Lung (tissue), 12 donors: ENCODE data around the gene AQP11. TPM values are rescaled to one million over a fixed set of nuclear protein-coding genes. Genes with fewer than 3 reads are reported as not detected.
A peak's percentile ranks its signal among the peaks of the same experiment; 100 is the strongest.
"Not testable (repeated sequence)": the region's sequence is repeated elsewhere in the genome, so short reads cannot be mapped to it uniquely, and the experiment has no call there.

Source experiments
- ATAC-seq: fragments of 200-7000 bp; cut with Tn5 transposase; one replicate; pipeline ENCODE4 v1.9.1; 2020; ENCODE audit warnings: moderate number of reproducible peaks; ENCODE audit not compliant: insufficient read depth, low FRiP score
- DNase-seq, 3 donors: peaks; one replicate each; pipeline ENCODE4 v3.0.0-alpha.2; 2013 to 2017
- H3K27ac ChIP-seq, 2 donors: one replicate each; pipeline ENCODE4 v1.5.1; 2013; ENCODE audit warnings: mild to moderate bottlenecking in 2 of 2, moderate library complexity in 2 of 2, control low read depth in 1 of 2, inconsistent platforms in 1 of 2, low read depth in 1 of 2, low read length in 1 of 2
- H3K27me3 ChIP-seq, 3 donors: one replicate each; pipeline ENCODE4 v1.5.1; 2013; ENCODE audit warnings: low read length in 2 of 3; ENCODE audit not compliant: control insufficient read depth in 3 of 3, insufficient read depth in 3 of 3
- H3K36me3 ChIP-seq, 4 donors: one replicate each; pipeline ENCODE4 v1.5.1; 2013; ENCODE audit warnings: low read length in 4 of 4, mild to moderate bottlenecking in 1 of 4, moderate library complexity in 1 of 4; ENCODE audit not compliant: control insufficient read depth in 4 of 4, insufficient read depth in 4 of 4
- H3K4me1 ChIP-seq, 5 donors: one replicate each; pipeline ENCODE4 v1.5.1; 2013; ENCODE audit warnings: low read length in 5 of 5, mild to moderate bottlenecking in 2 of 5, moderate library complexity in 1 of 5; ENCODE audit not compliant: control insufficient read depth in 5 of 5, insufficient read depth in 5 of 5
- H3K4me3 ChIP-seq: one replicate; pipeline ENCODE4 v1.5.1; 2013; ENCODE audit warnings: mild to moderate bottlenecking, control low read depth, moderate library complexity
- H3K9ac ChIP-seq, 2 donors: one replicate each; pipeline ENCODE4 v1.5.1; 2013; ENCODE audit warnings: low read length in 2 of 2, control low read depth in 1 of 2; ENCODE audit not compliant: insufficient read depth in 1 of 2
- H3K9me3 ChIP-seq, 4 donors: one replicate each; pipeline ENCODE4 v1.5.1; 2013; ENCODE audit warnings: low read length in 3 of 4, mild to moderate bottlenecking in 1 of 4, moderate library complexity in 1 of 4; ENCODE audit not compliant: control insufficient read depth in 4 of 4, insufficient read depth in 3 of 4
- CTCF ChIP-seq: IDR thresholded peaks from 2 replicates; pipeline ENCODE4 v1.5.1; 2012; ENCODE audit warnings: mild to moderate bottlenecking; ENCODE audit errors: control extremely low read depth, extremely low read depth
- WGBS, 2 donors: extraction: QIAGEN DNeasy Blood & Tissue Kit; methylation state at CpG; one replicate each; pipeline ENCODE4 v1.1.7; 2013; 5-methylcytosine and 5-hydroxymethylcytosine counted together
- polyA plus RNA-seq, 2 donors: library from polyadenylated mRNA; stranded (reverse); fragments of 200-250 nt; gene quantifications; one replicate each; pipeline ENCODE4 v1.2.1, GENCODE V29; 2013
- total RNA-seq, 2 donors: library from RNA; depleted of rRNA in 1 of 2; stranded (reverse); fragments of >200 nt in 1 of 2; gene quantifications; one replicate each; pipeline ENCODE4 v1.2.1, GENCODE V29; 2014 to 2021
- donor health status: control.
- donor health status: control.
- donor health status: Bipolar disorder and iron deficiency.
- donor health status: healthy.
- donor health status: DM: yes; HTN: yes; CAD: no.

The AQP11 gene
- total and polyA plus RNA-seq, 4 donors = 0.17 to 0.74 (median 0.40) TPM

- WGBS, 2 donors = 31 to 34% methylated on average over 9 of the region's 9 CpGs
- no peaks in the 10 kb centered on the region for H3K36me3 ChIP-seq
- no peaks in the 10 kb centered on the region for H3K4me1 ChIP-seq
- no peaks in the 10 kb centered on the region for H3K9me3 ChIP-seq
- TF ChIP-seq CTCF = peak; percentile 60
- no peak for ATAC-seq
- peak overlapping the region in 1 of 2 donors; percentile 23 for H3K9ac ChIP-seq
- H3K4me3 ChIP-seq = no peak overlapping the region
- H3K27ac ChIP-seq = no peak overlapping the region
- no peaks in the 10 kb centered on the region for H3K27me3 ChIP-seq
- DNase-seq = peak; percentile 45 to 87 (median 80)
Measured at GRCh38 chr11:77547863-77548551, 41.7 kb upstream of the AQP11 start.

- Histone ChIP-seq H3K9me3 (no peaks in the 10 kb centered on the region), H3K4me1 (no peaks in the 10 kb centered on the region), H3K4me3 (no peak overlapping the region), H3K27me3 (no peaks in the 10 kb centered on the region), H3K36me3 (no peaks in the 10 kb centered on the region), H3K9ac (no peak overlapping the region), H3K27ac (no peak overlapping the region)
- ATAC-seq (no peak), DNase-seq (no peak)
- WGBS, 2 donors = 73 to 76% methylated on average over 6 of the region's 6 CpGs
- TF ChIP-seq CTCF = no peak
Measured at GRCh38 chr11:77548552-77549445, 41.0 kb upstream of the AQP11 start.

GRCh38 chr11:77551426-77551825 lies 38.3 kb upstream of the AQP11 start:
- H3K27me3 ChIP-seq, H3K27ac ChIP-seq, H3K4me1 ChIP-seq, H3K9ac ChIP-seq, H3K9me3 ChIP-seq, DNase-seq, H3K36me3 ChIP-seq, H3K4me3 ChIP-seq, ATAC-seq: not testable (repeated sequence)
- 87 to 91% methylated on average over 8 of the region's 8 CpGs for WGBS, 2 donors

GRCh38 chr11:77557553-77557952 lies 32.2 kb upstream of the AQP11 start:
- 76 to 82% methylated on average over 5 of the region's 5 CpGs for WGBS, 2 donors
- ATAC-seq = no peak
- Histone ChIP-seq H3K4me1 (no peaks in the 10 kb centered on the region), H3K4me3 (no peak overlapping the region), H3K27me3 (no peaks in the 10 kb centered on the region), H3K36me3 (no peaks in the 10 kb centered on the region), H3K27ac (no peak overlapping the region), H3K9ac (no peak overlapping the region), H3K9me3 (no peaks in the 10 kb centered on the region)
- no peak for TF ChIP-seq CTCF
- DNase-seq = peak in 1 of 3 donors; percentile 5
